AG09309 (cell line): Measurements from ENCODE around the gene SNTN.
"Not testable (repeated sequence)": the region's sequence is repeated elsewhere in the genome, so short reads cannot be mapped to it uniquely, and the experiment has no call there.

Experiments
- DNase-seq: peaks from one replicate; pipeline ENCODE4 v3.0.0-alpha.2; 2010; ENCODE audit warnings: low read depth
- H3K4me3 ChIP-seq: 2 replicates; pipeline ENCODE4 v1.5.1; 2011; ENCODE audit warnings: mild to moderate bottlenecking, low read depth, low read length, moderate library complexity; ENCODE audit not compliant: control insufficient read depth
- CTCF ChIP-seq: IDR thresholded peaks from 2 replicates; pipeline ENCODE4 v1.5.1; 2011; ENCODE audit warnings: mild to moderate bottlenecking, low read depth, low read length, inconsistent platforms; ENCODE audit not compliant: insufficient read depth, control insufficient read depth; ENCODE audit errors: missing control alignments

Gene SNTN

GRCh38 chr3:63644212-63644797 lies 8.2 kb upstream of the SNTN start:
- H3K4me3 ChIP-seq, result no peak overlapping the region
- no peak for TF ChIP-seq CTCF
- DNase-seq, result no peak

GRCh38 chr3:63644928-63645781 lies 7.3 kb upstream of the SNTN start:
- not testable (repeated sequence) for H3K4me3 ChIP-seq, DNase-seq

- TF ChIP-seq CTCF, result no peak
- H3K4me3 ChIP-seq, result no peak overlapping the region
- DNase-seq, result peak; percentile 4
Observed at GRCh38 chr3:63654211-63654610, 1.7 kb downstream of the SNTN start.

GRCh38 chr3:63654931-63655330 lies 2.5 kb downstream of the SNTN start:
- no peak overlapping the region for H3K4me3 ChIP-seq
- no peak for DNase-seq
- no peak for TF ChIP-seq CTCF

GRCh38 chr3:63655519-63655918 lies 3.0 kb downstream of the SNTN start:
- no peak overlapping the region for H3K4me3 ChIP-seq

GRCh38 chr3:63656786-63657185 lies 4.3 kb downstream of the SNTN start:
- no peak overlapping the region for H3K4me3 ChIP-seq
- peak; percentile 42 for DNase-seq
- TF ChIP-seq CTCF, result no peak

More at GRCh38 chr3:63655519-63655918, 3.0 kb downstream of the SNTN start:
- no peak for TF ChIP-seq CTCF
- peak; percentile 90 for DNase-seq

- DNase-seq, result no peak
- peak; percentile 33 for TF ChIP-seq CTCF
- H3K4me3 ChIP-seq, result no peak overlapping the region
Observed at GRCh38 chr3:63661242-63661641, 8.8 kb downstream of the SNTN start.
